ENCODE data around the gene BCL11B. TPM values are rescaled to one million over a fixed set of nuclear protein-coding genes. Genes with fewer than 3 reads are reported as not detected.

BCL11B gene
- total and polyA plus RNA-seq, 10 of the 15 experiments (the other 5 are each of a cell fraction or from before 2014, with no cell fraction given) = 0.38 to 5.5 (median 1.3) TPM

DNA sequence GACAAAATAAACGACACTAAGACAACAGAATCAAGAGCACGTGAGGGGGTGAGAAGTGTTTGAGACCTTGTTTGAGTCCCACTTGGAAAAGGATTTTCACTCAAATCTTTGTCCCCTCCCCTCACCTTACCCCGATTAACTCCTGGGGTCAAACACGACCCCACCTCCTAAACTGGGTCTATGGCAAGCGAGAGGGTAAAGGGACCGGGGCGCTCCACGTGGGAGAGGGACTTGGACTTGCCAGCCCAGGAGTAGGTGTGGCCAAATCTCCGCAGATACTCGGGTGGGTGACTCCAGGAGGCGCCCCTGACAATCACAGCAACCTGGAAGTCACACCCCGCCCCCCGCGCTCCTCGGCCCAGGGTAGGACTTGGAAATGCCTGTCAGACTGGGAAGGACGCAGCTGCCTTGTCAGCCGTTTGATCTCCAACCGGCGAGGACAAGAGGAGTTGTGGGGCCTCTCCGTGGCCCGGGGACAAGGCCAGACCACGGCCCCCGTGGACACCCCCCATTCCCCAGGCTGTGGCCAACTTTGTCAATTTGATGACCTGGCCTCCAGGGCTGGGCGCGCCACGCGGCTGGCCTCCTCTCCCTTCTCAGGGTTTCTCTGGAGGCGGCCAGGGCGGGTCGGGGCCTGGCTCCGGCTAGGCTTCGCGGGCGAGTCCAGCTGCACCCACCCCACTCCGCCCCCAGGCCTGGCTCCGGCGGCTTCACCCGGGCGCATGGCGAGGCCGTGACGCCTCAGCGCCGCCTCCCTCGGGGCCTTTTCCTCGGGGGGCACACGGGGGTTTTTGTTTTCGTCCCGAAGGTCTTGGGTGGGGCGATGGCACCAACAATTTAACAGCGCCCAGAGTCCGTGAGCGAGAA is 1.1 kb upstream of the BCL11B start:
- peaks cover 12% of the 10 kb centered on the region for H3K4me1 ChIP-seq (ENCODE audit: control insufficient read depth, insufficient read depth, low read length)
- 6% methylated on average over 46 of the region's 53 CpGs for WGBS (ENCODE audit: insufficient coverage, insufficient replicate concordance, low lambda C conversion rate, missing lambda C conversion rate)
- no peak for FAIRE-seq
- peaks cover 10 to 33% of the 10 kb centered on the region in 2 experiments for H3K27me3 ChIP-seq (replicated peaks in 1 of 2; ENCODE audit: control insufficient read depth in 2 of 2, insufficient read depth in 2 of 2, low read length in 1 of 2)
- peak overlapping the region; percentile 74 for H3K4me2 ChIP-seq (ENCODE audit: control insufficient read depth, insufficient read depth)
- H3K4me3 ChIP-seq = peak overlapping the region; percentile 80; the same call in 1 of the 2 replicates
- RAD21 ChIA-PET (ENCODE audit: unreplicated experiment) = interaction anchor here (1.0 to 1.4 kb wide), 3 partner anchors 14 to 1890 kb away, joined by 3 to 4 read pairs (median 3); no protein-coding TSS in a partner anchor
- H3K27ac ChIP-seq (ENCODE audit: control insufficient read depth, insufficient read depth) = no peak overlapping the region
- SMC1A ChIA-PET (ENCODE audit: uncharacterized antibody, unreplicated experiment) = no interaction called here
- no peak overlapping the region for H3K9ac ChIP-seq (ENCODE audit: control insufficient read depth, insufficient read depth, low read length)
- peak in 1 of 2 experiments; percentile 49; a peak in 2 of 4 replicates for TF ChIP-seq BHLHE40 (IDR thresholded peaks at IDR 0.05; ENCODE audit: borderline replicate concordance in 1 of 2, low read depth in 2 of 2, low read length in 1 of 2)
- no peak for TF ChIP-seq CBX5 (IDR thresholded peaks at IDR 0.05; ENCODE audit: low read depth)
- TF ChIP-seq, protein P1, sequence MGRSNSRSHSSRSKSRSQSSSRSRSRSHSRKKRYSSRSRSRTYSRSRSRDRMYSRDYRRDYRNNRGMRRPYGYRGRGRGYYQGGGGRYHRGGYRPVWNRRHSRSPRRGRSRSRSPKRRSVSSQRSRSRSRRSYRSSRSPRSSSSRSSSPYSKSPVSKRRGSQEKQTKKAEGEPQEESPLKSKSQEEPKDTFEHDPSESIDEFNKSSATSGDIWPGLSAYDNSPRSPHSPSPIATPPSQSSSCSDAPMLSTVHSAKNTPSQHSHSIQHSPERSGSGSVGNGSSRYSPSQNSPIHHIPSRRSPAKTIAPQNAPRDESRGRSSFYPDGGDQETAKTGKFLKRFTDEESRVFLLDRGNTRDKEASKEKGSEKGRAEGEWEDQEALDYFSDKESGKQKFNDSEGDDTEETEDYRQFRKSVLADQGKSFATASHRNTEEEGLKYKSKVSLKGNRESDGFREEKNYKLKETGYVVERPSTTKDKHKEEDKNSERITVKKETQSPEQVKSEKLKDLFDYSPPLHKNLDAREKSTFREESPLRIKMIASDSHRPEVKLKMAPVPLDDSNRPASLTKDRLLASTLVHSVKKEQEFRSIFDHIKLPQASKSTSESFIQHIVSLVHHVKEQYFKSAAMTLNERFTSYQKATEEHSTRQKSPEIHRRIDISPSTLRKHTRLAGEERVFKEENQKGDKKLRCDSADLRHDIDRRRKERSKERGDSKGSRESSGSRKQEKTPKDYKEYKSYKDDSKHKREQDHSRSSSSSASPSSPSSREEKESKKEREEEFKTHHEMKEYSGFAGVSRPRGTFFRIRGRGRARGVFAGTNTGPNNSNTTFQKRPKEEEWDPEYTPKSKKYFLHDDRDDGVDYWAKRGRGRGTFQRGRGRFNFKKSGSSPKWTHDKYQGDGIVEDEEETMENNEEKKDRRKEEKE (IDR thresholded peaks at IDR 0.05) = no peak
- TF ChIP-seq, protein P2, sequence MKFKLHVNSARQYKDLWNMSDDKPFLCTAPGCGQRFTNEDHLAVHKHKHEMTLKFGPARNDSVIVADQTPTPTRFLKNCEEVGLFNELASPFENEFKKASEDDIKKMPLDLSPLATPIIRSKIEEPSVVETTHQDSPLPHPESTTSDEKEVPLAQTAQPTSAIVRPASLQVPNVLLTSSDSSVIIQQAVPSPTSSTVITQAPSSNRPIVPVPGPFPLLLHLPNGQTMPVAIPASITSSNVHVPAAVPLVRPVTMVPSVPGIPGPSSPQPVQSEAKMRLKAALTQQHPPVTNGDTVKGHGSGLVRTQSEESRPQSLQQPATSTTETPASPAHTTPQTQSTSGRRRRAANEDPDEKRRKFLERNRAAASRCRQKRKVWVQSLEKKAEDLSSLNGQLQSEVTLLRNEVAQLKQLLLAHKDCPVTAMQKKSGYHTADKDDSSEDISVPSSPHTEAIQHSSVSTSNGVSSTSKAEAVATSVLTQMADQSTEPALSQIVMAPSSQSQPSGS (IDR thresholded peaks at IDR 0.05; ENCODE audit: low read length) = no peak
- TF ChIP-seq SUZ12 (IDR thresholded peaks at IDR 0.05; ENCODE audit: unreplicated experiment) = peak; percentile 53
- POLR2A ChIA-PET = no interaction called here
- H4K20me1 ChIP-seq (ENCODE audit: control insufficient read depth, insufficient read depth) = no peaks in the 10 kb centered on the region
- BruUV-seq (replicated peaks) = no TSS peak
- no peak; the same call in 2 of the 3 replicates for ATAC-seq
- DNase-seq (ENCODE audit: low read depth, low spot score) = no peak
- in situ Hi-C loops (cut with MboI) (loop anchor here (25.0 kb wide), 1 partner anchor 1136 kb away; no protein-coding TSS in a partner anchor), intact Hi-C loops (cut with micrococcal nuclease; ENCODE audit: unreplicated experiment) (no loop called here)
- H3K36me3 ChIP-seq (ENCODE audit: control insufficient read depth in 2 of 2, insufficient read depth in 2 of 2, low read length in 1 of 2) = no peaks in the 10 kb centered on the region
- no peaks in the 10 kb centered on the region for H3K79me2 ChIP-seq (ENCODE audit: control insufficient read depth, insufficient read depth, low read length)
- H3K9me3 ChIP-seq (replicated peaks; ENCODE audit: control insufficient read depth, insufficient read depth, low read length) = no peaks in the 10 kb centered on the region
- no peak overlapping the region; the same call in 1 of the 2 replicates for H2AFZ ChIP-seq (ENCODE audit: control insufficient read depth, low read depth, low read length)
- CTCF ChIA-PET = interaction anchor here (1.3 kb wide), 1 partner anchor 1133 kb away, joined by 4 read pairs; no protein-coding TSS in a partner anchor
